HepG2 (cell line): Measurements from ENCODE around the gene FEM1B. TPM values are rescaled to one million over a fixed set of nuclear protein-coding genes. Genes with fewer than 3 reads are reported as not detected.

Source experiments
- AGO2 ChIP-seq: fragments of 200-400 bp; formaldehyde crosslinking; optimal IDR thresholded peaks from 2 replicates; pipeline ENCODE3; 2017; ENCODE audit warnings: mild to moderate bottlenecking, low read depth, low read length, moderate library complexity
- BCL3 ChIP-seq: sonication (generic); formaldehyde crosslinking; IDR thresholded peaks from 2 replicates; pipeline ENCODE4 v1.5.1; 2020; ENCODE audit warnings: mild to moderate bottlenecking, missing genetic modification reagents, moderate library complexity
- HHEX ChIP-seq: IDR thresholded peaks from 2 replicates; pipeline ENCODE4 v1.6.1; 2016; ENCODE audit warnings: control low read depth
- MED1 ChIP-seq: sonication (generic); formaldehyde crosslinking; IDR thresholded peaks from 2 replicates; pipeline ENCODE4 v1.4.0; 2020; ENCODE audit warnings: missing genetic modification reagents
- RERE ChIP-seq: IDR thresholded peaks from 2 replicates; pipeline ENCODE4 v1.6.1; 2016; ENCODE audit warnings: low read depth, missing genetic modification reagents, missing compliant biosample characterization
- TCF7L2 ChIP-seq: IDR thresholded peaks from 2 replicates; pipeline ENCODE4 v1.6.1; 2011; ENCODE audit warnings: mild to moderate bottlenecking, low read depth, low read length, moderate library complexity
- ZNF18 ChIP-seq: sonication (generic); formaldehyde crosslinking; IDR thresholded peaks from 2 replicates; pipeline ENCODE4 v1.8.0; 2022; ENCODE audit warnings: mild to moderate bottlenecking, missing genetic modification reagents; ENCODE audit not compliant: insufficient replicate concordance
- ZNF205 ChIP-seq: IDR thresholded peaks from 2 replicates; pipeline ENCODE4 v1.6.1; 2018; ENCODE audit warnings: missing biosample characterization, missing genetic modification reagents
- ZNF407 ChIP-seq: sonication (generic); formaldehyde crosslinking; IDR thresholded peaks from one replicate; pipeline ENCODE4 v1.5.1; 2020; ENCODE audit warnings: mild to moderate bottlenecking, missing genetic modification reagents; ENCODE audit errors: not compliant biosample characterization
- ZNF678 ChIP-seq: sonication (generic); formaldehyde crosslinking; IDR thresholded peaks from 2 replicates; pipeline ENCODE4 v1.4.0; 2020; ENCODE audit warnings: mild to moderate bottlenecking, missing genetic modification reagents
- ZNF841 ChIP-seq: sonication (generic); formaldehyde crosslinking; IDR thresholded peaks from 2 replicates; pipeline ENCODE4 v1.8.1; 2023; ENCODE audit warnings: missing genetic modification reagents, borderline replicate concordance
- polyA plus RNA-seq, 8 experiments: library from polyadenylated mRNA; depleted of rRNA in 3 of 8; stranded (reverse) in 7 of 8; unstranded in 1 of 8; fragments of >200 nt; fragmentation: Illumina TruSeq in 4 of 8; extraction: Trizol in 4 of 8; gene quantifications; 2 replicates each; pipeline versions ENCODE4 v1.2.1 to v1.2.3, GENCODE V29; 2011 to 2016; ENCODE audit warnings: low read depth in 4 of 8, missing spikeins in 1 of 8, mixed read lengths in 1 of 8; ENCODE audit not compliant: insufficient read depth in 1 of 8
- total RNA-seq, 5 experiments: library from RNA; depleted of rRNA; stranded (reverse); fragments of >200 nt; fragmentation: Illumina TruSeq; extraction: Trizol; gene quantifications; 2 replicates each; pipeline ENCODE4 v1.2.3, GENCODE V29; 2016; ENCODE audit warnings: low read depth in 1 of 5

FEM1B gene
- total and polyA plus RNA-seq, 2 of the 13 experiments (the other 11 are each of a cell fraction or from before 2014, with no cell fraction given), result 38.1 to 40.0 TPM

GRCh38 chr15:68228143-68228970 lies 49.2 kb upstream of the FEM1B start (continued):
- TF ChIP-seq TCF7L2, result no peak
- no peak for TF ChIP-seq RERE (CRISPR knock-in tag)
- TF ChIP-seq BCL3 (CRISPR knock-in tag), result 0 out of 2 replicates have a peak, but pooled peaks have one; percentile 34
- 0 out of 2 replicates have a peak, but pooled peaks have one; percentile 19 for TF ChIP-seq ZNF205
- no peak for TF ChIP-seq AGO2
- TF ChIP-seq ZNF407 (CRISPR knock-in tag), result no peak
- no peak for TF ChIP-seq MED1 (CRISPR knock-in tag)
- no peak for TF ChIP-seq ZNF841
- TF ChIP-seq HHEX (CRISPR knock-in tag), result no peak
- peak; percentile 29 for TF ChIP-seq ZNF18
- TF ChIP-seq ZNF678 (CRISPR knock-in tag), result no peak
